DMS153 treated with DMSO at 0.1 percent for 48 hours (cell line): Measurements from ENCODE around the gene GBA3.

ENCODE experiments used
- DNase-seq: peaks from one replicate; lab custom pipeline; 2025; ENCODE audit not compliant: unreplicated experiment; lab: John Stamatoyannopoulos, UW

The GBA3 gene

DNA sequence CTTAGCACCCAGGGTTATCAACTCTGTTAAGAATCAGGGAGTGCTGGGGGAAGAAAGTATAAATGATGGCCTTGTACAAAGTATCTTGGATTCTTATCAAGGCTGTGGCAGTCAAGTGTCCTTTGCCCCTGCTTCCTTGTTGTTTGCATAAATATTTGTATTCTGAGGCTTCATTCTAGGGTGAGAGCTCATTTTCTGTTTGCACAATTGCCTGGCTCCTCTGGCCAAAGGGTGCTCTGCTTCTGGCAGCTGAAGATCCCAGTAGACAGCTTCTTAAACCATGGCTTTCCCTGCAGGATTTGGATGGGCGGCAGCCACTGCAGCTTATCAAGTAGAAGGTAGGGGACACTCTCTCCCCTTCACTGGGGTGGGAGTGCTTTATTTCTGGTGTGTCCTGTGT is at the start of gene GBA3:
GBA3 (plus strand) TSS at position 202 of the 400 bp plus-strand sequence.
- no peak for DNase-seq

DNA sequence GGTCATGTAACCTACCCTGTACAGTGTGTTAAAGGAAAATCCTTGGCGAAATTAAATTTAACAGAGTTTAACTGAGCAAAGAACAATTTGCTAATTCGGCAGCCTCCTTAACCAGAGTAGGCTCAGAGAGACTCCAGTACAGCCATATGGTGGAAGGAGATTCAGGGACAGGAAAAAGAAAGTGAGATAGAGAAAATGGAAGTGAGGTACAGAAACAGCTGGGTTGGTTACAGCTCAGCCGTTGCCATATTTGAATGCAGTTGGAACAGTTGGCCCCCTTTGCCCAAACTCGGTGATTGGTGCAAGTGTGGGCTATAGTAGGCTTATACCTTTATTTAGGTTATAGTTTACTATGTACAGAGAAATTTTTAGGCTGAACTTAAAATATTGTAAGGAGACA is 48.8 kb upstream of the GBA3 start:
- no peak for DNase-seq

DNA sequence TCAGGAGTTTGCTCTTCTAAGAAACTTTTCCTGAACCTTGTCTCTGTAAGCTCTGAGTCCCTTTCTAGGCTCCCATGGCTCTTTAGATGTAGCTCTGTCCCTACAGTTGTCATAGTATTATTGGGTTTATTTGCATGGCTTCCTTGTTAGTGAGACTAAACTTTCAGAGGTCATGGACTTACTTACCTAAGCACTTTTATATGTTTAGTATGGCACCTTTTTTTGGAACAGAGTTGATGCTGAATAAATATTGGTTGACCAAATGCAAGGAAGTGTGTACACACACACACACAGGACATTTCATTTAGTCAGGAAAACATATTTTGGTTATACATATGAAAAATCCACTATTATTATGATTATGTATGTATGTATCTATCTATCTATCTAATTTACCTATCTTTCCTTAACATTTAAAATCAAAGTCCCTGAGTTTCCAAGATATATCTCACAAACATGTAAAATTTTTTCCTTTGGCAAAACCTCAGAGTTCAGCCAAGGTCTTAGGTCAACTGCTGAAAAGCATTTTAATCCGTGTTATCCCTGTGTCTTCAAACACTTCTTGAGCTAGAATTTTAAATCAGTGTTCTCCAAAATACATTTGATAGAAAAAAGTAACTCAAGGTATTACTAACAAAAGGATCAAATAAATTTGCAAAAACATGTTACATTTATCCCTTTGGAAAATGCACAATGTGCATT is 47.1 kb upstream of the GBA3 start:
- DNase-seq = no peak

DNA sequence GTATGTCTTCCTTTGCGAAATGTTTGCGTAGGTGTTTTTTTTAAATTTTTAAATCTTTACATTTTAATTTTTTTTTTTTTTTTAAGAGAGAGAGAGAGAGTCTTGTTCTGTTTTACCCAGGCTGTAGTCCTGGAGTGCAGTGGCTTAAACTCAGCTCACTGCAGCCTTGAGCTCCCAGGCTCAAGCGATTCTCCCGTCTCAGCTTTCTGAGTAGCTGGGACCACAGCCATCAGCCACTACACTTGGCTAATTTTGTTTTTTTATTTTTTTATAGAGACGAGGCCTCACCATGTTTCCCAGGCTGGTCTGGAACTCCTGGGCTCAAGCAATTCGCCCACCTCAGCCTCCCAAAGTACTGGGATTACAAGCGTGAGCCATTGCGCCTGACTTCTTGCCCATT is 43.7 kb upstream of the GBA3 start:
- no peak for DNase-seq

DNA sequence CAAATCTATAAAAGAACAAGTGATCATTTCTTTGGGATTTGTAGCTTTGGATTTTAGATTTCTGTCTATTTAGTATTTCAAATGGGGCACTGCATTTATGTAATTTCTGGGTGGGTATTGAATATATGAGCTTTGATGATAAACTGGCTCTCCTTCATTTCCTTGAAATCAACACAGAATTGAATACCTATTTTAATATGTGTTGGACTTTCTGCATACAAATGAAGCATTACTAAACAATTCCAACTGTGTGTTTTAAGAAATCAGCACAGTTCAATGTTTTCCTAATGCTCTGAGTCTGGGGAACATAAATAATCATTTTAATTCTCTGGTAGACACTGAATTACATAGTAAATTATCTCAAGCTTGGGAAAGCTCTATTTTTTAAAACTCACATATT is 42.0 kb upstream of the GBA3 start:
- no peak for DNase-seq

DNA sequence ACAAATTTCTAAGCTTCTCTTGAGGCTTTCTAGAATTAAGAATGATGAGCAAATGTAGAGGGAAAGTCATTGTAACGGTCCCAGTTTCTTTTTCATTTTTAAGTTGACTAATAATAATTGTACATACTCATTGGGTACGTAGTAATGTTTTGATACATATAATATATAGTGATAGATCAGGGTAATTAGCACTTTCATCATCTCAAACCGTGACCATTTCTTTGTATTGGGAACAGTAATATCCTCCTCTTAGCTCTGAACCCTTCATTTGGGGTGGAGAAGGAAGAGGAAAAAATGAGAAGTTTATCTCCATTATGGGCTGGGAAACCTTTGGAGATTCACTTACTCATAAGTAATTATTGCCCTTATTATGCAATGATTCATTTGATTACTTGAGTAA is 39.0 kb upstream of the GBA3 start:
- no peak for DNase-seq

DNA sequence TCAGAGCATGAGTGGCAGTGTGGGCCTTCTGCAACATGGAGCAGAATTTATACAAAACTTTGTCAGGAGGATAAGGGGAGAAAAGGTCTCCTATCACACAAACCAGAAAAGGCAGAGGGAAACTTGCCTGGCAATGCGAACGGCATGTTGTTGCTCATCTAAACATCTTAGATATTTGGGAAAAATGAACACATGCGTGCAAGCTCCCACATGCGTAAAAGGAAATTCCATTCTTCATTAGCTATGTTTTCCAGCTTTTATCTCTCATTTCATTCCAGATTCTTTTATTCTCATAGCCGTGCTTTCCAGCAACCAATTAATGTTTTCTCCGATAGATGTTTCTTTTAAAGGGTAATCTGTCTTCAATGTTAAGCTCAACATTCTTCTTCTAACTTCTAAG is 31.3 kb upstream of the GBA3 start:
- no peak for DNase-seq

DNA sequence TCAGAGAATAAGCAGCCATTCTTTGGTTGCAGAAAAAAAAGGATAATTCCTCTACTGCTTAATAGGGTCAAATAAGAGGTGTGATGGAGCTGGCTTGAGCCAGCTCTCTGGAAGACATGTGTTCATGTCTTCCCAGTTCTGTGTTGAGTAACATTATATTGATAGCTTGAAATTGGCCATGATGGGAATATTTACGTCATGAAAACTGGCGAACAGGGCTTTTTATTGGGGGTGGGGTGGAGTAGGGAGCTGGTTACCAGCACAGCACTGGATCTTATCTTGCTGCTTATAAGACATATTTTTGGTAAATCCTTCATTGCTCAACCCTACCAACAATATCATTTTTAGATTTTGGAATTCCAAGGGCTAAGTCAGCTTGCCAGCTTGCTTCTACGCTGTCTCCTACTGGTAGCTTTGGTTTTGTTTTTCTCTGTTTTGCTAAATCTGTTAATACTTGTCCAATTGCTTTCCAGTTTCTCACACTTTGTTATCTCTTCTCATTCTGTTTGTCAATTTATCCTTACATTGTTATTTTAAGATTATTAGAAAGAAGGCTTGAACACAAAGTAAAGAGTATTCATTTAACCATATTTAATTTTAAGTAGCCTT is 25.3 kb upstream of the GBA3 start:
- no peak for DNase-seq

DNA sequence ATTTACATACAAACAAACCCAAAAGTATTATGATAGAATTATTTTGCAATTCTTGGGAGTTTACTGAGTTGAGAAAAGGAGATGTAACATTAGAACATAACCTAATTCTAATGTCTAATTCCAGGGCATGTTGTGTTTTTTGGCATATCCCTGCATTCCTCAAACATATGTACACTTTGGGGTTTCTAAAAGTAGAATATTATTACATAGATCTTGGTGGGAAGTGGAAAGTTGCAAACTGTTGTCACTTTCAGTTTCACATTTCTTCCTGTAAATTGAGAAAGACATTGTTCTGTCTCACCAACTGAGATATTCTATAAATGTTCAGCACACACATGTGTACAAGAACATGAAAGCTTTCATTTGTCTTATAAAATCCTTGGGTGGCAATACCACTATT is 24.4 kb upstream of the GBA3 start:
- DNase-seq = no peak

DNA sequence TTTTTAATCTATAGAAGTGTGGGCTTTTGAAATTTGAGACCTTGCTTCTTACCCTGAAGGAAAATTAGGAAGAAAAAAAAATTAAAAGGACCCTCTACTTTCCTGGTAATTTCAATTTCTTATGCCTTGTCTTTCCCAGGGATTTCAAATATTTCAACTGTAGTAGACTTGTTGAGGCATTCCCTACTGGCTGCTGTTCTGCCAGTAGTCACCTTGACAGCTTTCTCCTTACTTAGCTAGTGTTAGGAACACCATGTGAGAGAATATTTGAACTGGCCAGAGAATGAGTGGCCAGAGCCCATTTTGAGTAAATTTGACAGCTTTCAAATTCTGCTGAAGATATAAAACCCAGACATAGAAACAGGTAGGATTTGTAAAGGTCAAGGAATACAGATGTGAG is 24.0 kb upstream of the GBA3 start:
- no peak for DNase-seq

DNA sequence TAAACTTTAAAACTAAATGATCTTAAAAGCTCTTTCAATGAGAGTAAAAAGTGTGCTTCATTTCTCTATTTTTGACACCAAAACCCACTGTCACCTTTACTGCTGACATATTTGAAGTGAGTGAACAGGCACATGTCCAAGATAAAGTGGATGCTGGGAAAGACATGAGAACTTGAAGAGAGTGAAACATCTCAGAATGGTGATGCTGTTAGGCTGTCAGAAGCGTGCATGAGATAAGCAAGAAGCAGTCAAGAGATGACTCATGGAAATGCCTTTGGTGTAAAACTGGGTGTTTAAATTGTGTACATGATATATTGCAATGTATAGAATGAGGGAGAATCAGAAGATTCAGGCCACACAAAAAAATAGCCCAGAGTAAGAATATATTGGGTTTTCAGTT is 21.8 kb upstream of the GBA3 start:
- no peak for DNase-seq

DNA sequence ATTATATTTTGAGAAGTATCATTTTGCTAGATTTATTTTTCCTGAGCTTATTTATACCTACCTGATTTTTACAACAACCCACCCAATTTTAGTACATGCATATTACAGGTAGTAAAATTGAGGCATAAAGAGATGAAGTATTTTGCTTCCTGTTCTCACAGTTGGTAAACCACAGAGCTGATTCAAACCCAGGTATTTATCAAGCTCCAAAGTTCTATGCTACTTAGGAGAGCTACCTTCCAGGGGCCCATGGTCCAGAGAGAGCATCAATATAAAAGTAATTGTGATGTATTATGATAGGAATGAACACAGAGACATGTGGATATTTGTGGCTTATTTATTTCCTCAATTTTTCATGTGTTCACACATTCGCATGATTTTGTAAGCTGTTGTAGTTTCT is 20.2 kb upstream of the GBA3 start:
- DNase-seq = no peak

DNA sequence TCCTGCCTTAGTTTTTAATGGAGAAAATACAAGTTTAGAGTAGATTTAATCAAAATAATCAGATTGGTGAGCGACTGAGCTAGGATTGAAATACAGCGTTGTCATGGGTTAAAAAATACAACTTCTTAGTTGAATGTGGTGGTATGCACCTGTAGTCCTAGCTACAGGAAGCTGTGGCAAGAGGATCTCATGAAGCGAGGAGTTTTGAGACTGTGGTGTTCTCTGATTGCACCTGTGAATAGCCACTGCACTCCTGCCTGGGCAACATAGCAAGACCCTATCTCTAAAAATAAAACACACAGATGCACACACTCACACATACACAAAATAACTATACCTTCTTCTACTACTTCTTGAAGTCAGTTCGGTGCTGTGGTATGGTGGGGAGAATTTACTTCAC is 19.8 kb upstream of the GBA3 start:
- no peak for DNase-seq

DNA sequence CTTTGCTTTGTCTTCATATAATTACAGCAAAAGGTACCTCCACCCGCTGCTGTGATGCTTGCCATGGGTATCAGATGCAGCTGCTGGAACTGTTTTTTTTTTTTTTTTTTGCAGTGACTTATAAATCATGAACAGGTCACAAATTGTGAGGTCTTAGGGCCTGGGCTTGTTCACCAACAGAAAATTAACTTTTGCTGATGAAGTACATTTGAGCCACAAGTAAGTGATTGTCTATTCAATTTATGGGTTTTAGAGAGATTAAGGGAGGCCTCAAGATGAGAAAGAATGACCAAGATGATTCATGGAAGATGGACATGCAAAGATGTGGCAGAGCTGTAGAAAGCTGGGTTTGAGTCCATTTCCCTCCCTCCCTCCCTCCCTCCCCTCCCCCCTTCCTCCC is 18.0 kb upstream of the GBA3 start:
- DNase-seq = no peak

DNA sequence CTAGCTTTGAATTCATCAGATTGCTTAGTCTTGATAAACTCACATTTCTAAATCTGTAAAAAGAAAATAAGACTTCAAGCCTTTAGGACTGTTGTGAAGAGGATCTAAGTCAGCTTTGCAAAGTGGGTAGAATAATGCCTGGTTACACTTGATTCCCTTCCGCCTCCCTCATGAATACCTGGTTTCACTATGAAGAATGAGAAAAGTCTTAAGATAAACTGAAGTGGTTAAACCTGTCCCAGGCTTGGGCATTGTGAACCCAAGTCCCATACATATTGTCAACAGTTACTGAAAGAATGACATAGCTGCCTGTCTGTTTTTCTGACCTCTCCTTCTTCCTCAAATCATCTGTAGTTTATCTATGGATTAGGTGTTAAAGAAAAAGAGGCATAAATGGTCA is 16.7 kb upstream of the GBA3 start:
- no peak for DNase-seq

DNA sequence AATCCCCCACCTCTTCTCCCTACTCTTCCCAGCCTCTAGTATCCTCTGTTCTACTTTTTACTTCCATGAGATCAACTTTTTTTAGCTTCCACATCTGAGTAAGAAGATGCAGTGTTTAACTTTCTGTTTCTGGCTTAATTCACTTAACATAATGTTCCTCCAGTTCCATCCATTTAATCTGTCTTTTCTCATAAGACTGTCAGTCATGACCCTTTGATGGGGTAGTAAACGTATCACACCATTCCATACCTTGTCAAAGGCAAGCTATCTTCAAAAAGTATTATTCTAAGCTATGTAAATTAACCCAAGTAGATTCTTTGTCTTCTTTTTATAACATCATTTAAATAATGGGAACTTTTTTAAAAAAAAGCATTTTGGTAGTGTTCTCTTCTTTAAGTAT is 15.0 kb upstream of the GBA3 start:
- DNase-seq = no peak

DNA sequence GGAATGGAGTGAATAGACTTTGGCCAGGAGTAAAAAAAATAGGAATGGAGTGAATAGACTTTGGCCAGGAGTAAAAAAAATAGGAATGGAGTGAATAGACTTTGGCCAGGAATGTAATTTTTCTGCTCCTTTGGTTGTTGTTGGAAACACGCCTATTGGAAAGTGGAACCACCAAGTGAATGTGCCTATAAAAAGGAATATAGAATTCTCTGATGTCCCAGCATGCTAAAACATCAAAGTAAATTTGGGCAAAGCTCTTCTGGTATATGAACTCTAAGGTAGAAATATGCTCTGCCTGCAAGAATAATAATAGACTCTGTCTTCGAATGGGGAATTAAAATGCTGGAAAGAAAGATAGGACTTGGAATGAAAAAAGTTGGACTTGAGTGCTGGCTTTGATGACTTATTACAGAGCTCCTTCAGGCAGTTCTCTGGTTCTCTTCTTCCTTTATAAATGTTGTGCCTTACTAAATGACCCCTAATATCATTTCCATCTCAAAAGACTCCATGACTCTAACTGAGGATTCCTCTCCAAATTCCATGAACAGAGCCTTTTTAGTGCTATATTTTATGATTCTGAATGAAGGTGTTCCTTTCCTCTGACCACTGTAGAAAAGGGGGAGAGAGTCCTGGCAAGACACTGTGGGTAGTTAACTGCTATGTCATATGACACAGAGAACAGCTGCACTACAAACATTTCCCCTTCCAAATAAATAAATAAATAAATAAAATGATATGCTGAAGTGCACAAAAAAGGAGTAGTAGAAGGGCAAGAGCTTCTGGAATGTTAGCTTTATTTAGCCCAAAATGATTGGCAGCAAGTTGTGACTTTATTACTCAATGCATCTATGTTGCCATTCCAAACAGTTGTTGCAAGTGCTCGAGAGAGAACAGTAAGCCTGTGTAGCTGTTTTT is 13.5 kb upstream of the GBA3 start:
- no peak for DNase-seq

DNA sequence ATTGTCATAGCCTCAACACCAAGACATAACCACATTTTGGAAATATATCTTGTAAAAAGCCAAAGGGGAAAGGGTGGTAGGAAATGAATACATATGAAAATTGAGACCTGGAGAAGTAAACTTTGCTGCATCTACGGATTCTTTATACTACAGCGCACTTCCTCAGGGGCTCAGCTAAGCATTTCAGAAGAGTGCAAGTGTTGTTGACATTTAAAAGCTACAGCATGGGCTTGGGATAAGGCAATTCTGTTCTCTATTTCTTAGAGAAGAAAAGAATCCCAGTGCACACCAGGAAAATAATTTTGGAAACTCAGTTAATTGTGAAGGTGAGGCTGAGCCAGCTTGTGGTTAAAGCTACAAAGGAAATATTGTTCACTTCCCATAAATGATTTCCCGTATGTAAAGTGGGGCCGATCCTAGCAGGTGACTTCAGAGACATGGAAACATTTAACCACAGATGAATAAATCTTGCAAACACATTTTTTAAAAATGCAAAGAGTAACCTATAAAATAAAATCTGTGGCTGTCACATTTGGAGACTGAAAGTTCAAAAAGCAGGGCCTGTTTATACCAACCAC is 12.6 kb upstream of the GBA3 start:
- DNase-seq = no peak

DNA sequence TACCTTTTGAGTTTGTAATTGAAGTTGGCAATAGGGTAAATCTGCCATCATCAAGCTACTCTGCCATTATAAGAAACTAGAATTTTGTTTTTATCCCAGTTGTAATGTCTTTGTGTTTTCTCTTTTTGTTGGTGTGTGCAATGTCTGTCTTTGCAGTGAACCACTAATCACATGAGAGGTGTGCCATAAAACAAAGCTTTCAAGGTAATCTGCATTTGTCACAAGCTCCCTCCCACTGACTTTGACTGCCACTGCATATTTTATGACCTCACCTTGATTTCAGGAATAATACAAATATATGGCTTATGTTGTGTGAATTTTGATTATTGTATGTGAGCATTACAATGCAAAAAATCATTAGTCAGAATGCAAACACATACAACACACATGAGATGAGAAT is 9.0 kb upstream of the GBA3 start:
- DNase-seq = no peak

DNA sequence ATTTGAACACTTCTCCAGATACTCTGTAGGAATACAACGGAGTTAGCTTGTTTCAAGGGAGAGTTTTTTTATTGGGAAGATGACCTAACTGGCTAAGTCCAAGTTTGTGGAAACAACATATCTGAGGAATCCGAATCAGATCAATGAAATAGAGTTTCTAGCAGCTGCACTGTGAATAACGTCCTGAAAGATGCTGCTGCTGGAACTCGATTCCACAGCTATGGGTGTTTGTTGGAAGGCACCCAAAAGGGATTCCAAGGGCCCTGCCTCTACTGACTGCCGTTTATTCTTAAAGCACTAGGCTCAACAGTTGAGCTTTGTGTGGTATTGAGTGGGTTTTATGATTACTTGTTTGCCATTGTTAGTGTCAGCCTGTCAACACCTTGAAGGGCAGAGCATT is 6.6 kb upstream of the GBA3 start:
- DNase-seq = no peak

DNA sequence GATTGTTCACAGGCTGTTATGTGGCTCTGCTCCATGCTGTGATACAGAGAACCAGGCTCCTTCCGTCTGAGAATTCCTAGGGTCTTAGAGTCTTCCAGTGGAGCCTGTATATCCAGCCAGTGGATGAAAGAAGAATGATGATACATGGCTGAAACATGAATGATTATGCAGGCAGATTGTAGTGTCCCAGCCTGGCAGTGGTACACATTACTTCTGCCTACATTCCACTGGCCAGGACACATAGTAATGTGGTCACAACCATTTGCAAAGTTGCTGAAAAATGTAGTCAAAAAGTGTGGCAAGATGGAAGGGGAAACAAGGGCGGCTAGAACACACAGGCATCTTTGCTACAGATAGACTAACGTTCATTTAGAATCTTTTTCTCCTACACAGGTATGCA is 4.5 kb upstream of the GBA3 start:
- DNase-seq = no peak

DNA sequence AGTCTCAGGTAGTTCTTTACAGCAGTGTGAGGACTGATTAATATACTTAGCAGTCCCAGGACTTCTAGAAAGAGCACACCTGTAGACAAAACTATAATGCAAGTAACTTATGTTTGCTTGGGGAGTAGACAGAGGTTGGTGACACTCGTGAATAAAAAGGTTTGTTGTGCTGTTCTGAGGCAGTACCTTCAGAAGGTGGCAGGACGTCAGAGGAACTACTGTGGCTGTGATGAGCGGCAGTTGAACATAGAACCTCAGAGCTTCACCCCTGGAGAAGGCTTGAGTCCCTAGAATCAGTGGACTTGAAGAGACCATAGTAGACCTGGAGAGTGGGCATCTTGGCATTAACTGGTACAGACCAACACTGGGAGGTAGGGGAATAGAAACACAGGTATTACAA is 3.3 kb upstream of the GBA3 start:
- DNase-seq = no peak
